ENCODE results near the gene SLC4A9. TPM values are rescaled to one million over a fixed set of nuclear protein-coding genes. Genes with fewer than 3 reads are reported as not detected.
"Not testable (repeated sequence)": the region's sequence is repeated elsewhere in the genome, so short reads cannot be mapped to it uniquely, and the experiment has no call there.

The SLC4A9 gene
- total and polyA plus RNA-seq, 4 donors: 0.29 to 1.9 (median 0.34) TPM

DNA sequence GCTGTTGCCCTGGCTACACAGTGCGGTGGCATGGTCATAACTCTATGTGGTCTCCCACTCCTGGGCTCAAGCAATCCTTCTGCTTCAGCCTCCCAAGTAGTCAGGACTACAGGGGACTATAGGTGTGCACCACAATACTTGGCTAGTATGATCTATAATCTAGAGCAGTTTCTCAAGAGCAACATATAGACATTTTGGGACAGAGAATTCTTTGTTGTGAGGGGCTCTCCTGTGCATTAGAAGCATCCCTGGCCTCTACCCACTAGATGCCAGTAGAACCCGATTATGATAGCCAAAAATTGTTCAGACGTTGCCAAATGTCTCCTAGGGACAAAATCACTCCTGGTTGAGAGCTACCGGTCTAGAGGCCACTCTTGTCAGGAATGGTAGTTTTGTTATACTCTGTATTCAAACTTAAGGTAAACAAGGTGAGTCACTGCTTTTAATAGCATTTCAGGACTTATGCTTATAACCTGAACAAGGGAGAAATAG is 48.8 kb downstream of the SLC4A9 start:
- Histone ChIP-seq H3K27me3 (ENCODE audit: control insufficient read depth, insufficient read depth, low read length) (no peaks in the 10 kb centered on the region), H3K4me1 (ENCODE audit: control insufficient read depth, insufficient read depth, low read length) (peaks cover 5% of the 10 kb centered on the region), H3K4me3 (ENCODE audit: low read depth, low read length) (no peak overlapping the region), H3K27ac (ENCODE audit: low read depth, low read length) (no peak overlapping the region), H3K9me3 (ENCODE audit: control insufficient read depth, insufficient read depth, low read length) (no peaks in the 10 kb centered on the region), H3K36me3 (ENCODE audit: control insufficient read depth, insufficient read depth, low read length) (peaks cover 7% of the 10 kb centered on the region)
- DNase-seq (ENCODE audit: low read depth in 4 of 6, low spot score in 6 of 6): no peak
- no CpG with 5 or more reads among the region's 4 CpGs for WGBS (ENCODE audit: insufficient coverage)

DNA sequence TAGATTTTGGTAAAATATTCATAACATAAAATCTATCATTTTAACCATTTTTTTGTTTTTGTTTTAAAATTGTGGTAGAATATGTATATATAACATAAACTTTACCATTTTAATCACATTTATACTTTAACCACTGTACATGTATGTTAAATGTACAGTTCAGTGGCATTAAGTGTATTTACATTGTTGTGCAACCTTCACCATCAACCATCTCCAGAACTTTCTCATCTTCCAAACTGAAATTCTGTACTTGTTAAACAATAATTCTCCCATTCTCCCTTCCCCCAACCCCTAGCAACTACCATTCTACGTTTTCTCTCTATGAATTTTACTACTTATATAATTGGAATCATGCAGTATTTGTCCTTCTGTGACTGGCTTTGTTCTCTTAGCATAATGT is 53.2 kb downstream of the SLC4A9 start:
- Histone ChIP-seq H3K4me3 (ENCODE audit: low read depth, low read length) (no peak overlapping the region), H3K9me3 (ENCODE audit: control insufficient read depth, insufficient read depth, low read length) (no peaks in the 10 kb centered on the region), H3K27ac (ENCODE audit: low read depth, low read length) (no peak overlapping the region), H3K4me1 (ENCODE audit: control insufficient read depth, insufficient read depth, low read length) (no peaks in the 10 kb centered on the region), H3K36me3 (ENCODE audit: control insufficient read depth, insufficient read depth, low read length) (no peaks in the 10 kb centered on the region), H3K27me3 (ENCODE audit: control insufficient read depth, insufficient read depth, low read length) (no peaks in the 10 kb centered on the region)
- no CpG with 5 or more reads among the region's 1 CpG for WGBS (ENCODE audit: insufficient coverage)
- no peak for DNase-seq (ENCODE audit: low read depth in 4 of 6, low spot score in 6 of 6)

DNA sequence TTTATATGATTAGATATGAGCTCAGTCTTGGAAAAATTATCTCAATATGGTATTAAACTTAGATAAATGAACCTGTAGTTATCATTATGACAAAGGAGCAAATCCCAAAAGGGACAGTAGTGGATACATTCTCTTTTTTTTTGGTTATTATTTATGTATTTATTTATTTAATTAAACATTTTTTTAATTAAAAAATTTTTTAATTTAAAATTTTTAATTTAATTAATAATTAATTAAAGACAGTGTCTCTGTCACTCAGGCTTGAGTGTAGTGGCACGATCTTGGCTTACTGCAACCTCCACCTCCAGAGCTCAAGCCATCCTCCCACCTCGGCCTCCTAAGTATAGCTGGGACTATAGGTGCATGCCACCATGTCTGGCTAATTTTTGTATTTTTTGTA is 57.2 kb downstream of the SLC4A9 start:
- H3K4me3 ChIP-seq (ENCODE audit: low read depth, low read length): no peak overlapping the region
- no peaks in the 10 kb centered on the region for H3K4me1 ChIP-seq (ENCODE audit: control insufficient read depth, insufficient read depth, low read length)
- no peaks in the 10 kb centered on the region for H3K27me3 ChIP-seq (ENCODE audit: control insufficient read depth, insufficient read depth, low read length)
- no CpG with 5 or more reads among the region's 2 CpGs for WGBS (ENCODE audit: insufficient coverage)
- H3K27ac ChIP-seq (ENCODE audit: low read depth, low read length): no peak overlapping the region
- no peak for DNase-seq (ENCODE audit: low read depth in 4 of 6, low spot score in 6 of 6)
- H3K36me3 ChIP-seq (ENCODE audit: control insufficient read depth, insufficient read depth, low read length): no peaks in the 10 kb centered on the region
- no peaks in the 10 kb centered on the region for H3K9me3 ChIP-seq (ENCODE audit: control insufficient read depth, insufficient read depth, low read length)

DNA sequence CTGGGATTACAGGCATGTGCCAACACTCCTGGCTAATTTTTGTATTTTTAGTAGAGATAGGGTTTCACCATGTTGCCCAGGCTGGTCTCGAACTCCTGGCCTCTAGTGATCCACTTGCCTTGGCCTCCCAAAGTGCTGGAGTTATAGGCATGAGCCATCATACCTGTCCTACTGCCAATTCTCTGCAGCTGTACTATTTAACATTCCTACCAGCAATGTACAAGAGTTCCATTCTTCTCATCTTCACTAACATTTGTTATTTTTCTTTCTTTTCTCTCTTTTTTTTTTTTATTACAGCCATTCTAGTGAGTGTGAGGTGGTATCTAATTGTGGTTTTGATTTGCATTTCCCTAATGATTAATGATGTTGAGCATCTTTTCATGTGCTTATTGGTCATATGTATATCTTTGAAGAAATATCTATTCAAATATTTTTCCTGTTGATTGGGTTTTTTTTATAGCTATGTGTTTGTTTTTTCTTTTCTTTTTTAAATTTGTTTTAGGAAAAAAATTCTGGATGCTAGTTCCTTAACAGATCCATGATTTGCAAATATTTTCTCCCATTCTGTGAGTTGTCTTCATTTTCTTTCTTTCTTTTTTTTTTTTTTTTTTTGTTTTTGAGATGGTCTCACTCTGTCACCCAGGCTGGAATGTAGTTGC is 59.0 kb downstream of the SLC4A9 start:
- Histone ChIP-seq H3K4me1 (ENCODE audit: control insufficient read depth, insufficient read depth, low read length) (no peaks in the 10 kb centered on the region), H3K27ac (ENCODE audit: low read depth, low read length) (no peak overlapping the region), H3K4me3 (ENCODE audit: low read depth, low read length) (no peak overlapping the region), H3K9me3 (ENCODE audit: control insufficient read depth, insufficient read depth, low read length) (no peaks in the 10 kb centered on the region), H3K36me3 (ENCODE audit: control insufficient read depth, insufficient read depth, low read length) (no peaks in the 10 kb centered on the region), H3K27me3 (ENCODE audit: control insufficient read depth, insufficient read depth, low read length) (no peaks in the 10 kb centered on the region)
- 100% methylated on average over 1 of the region's 1 CpG for WGBS (ENCODE audit: insufficient coverage)
- DNase-seq (ENCODE audit: low read depth in 4 of 6, low spot score in 6 of 6): no peak

DNA sequence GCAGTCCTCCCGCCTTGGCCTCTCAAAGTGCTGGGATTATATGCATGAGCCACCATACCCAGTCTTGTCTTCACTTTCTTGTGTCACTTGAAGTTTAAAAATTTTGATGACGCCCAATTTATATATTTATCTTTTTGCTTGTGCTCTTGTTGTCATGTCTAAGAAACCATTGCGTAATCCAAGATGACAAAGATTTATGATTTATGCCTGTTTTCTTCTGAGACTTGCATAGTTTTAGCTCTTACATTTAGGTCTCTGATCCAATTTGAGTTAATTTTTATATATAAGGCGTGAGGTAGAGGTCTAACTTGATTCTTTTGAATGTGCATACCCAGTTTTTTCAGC is 60.2 kb downstream of the SLC4A9 start:
- Histone ChIP-seq H3K4me1 (ENCODE audit: control insufficient read depth, insufficient read depth, low read length) (no peaks in the 10 kb centered on the region), H3K36me3 (ENCODE audit: control insufficient read depth, insufficient read depth, low read length) (no peaks in the 10 kb centered on the region), H3K4me3 (ENCODE audit: low read depth, low read length) (no peak overlapping the region), H3K27ac (ENCODE audit: low read depth, low read length) (no peak overlapping the region), H3K9me3 (ENCODE audit: control insufficient read depth, insufficient read depth, low read length) (no peaks in the 10 kb centered on the region), H3K27me3 (ENCODE audit: control insufficient read depth, insufficient read depth, low read length) (no peaks in the 10 kb centered on the region)
- 100% methylated on average over 1 of the region's 4 CpGs for WGBS (ENCODE audit: insufficient coverage)
- DNase-seq (ENCODE audit: low read depth in 4 of 6, low spot score in 6 of 6): no peak

DNA sequence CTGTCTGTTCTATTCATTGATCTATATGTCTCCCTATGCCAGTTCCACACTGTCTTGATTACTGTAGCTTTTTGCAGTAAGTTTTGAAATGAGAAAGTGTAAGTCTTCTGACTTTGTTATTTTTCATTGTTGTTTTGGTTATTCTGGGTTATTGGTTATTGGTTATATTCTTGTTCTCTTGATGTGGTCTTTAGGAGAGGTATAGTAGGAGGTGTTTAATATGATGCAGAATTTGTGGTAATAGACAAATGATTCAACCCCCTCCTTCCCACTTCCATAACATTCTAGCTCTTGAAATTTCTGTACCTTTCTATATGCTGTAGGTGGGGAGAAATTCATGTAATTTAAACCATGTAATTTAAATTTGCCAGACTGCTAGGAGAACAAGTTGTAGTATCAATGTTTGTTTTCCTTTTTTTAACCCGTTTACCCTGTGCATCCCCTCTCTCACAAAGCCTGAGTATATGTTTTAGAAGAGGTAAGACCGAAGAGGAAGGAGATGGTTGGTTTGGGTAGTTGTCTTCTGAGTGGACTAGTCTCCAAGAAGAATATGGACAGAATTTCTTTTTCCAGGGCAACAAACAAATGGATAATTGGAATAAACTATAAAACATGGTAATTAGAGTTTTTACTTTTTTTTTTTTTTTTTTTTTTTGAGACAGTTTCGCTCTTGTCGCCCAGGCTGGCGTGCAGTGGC is 60.8 kb downstream of the SLC4A9 start:
- no peak for DNase-seq (ENCODE audit: low read depth in 4 of 6, low spot score in 6 of 6)
- 90% methylated on average over 2 of the region's 5 CpGs for WGBS (ENCODE audit: insufficient coverage)
- no peaks in the 10 kb centered on the region for H3K27me3 ChIP-seq (ENCODE audit: control insufficient read depth, insufficient read depth, low read length)
- no peaks in the 10 kb centered on the region for H3K36me3 ChIP-seq (ENCODE audit: control insufficient read depth, insufficient read depth, low read length)
- H3K4me1 ChIP-seq (ENCODE audit: control insufficient read depth, insufficient read depth, low read length): no peaks in the 10 kb centered on the region
- H3K27ac ChIP-seq (ENCODE audit: low read depth, low read length): no peak overlapping the region
- H3K4me3 ChIP-seq (ENCODE audit: low read depth, low read length): no peak overlapping the region
- no peaks in the 10 kb centered on the region for H3K9me3 ChIP-seq (ENCODE audit: control insufficient read depth, insufficient read depth, low read length)

DNA sequence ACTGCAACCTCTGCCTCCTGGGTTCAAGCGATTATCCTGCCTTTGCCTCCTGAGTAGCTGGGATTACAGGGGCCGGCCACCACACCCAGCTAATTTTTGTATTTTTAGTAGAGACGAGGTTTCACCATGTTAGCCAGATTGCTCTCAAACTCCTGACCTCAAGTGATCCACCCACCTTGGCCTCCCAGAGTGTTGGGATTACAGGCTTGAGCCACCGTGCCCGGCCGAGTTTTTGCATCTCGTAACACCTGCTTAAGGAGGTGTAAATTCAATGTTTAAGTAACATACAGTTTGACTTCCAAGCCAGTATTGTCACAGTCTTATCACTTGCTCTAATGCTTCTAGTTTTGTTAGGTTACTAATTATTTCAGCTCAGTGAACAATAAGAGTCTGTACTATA is 61.4 kb downstream of the SLC4A9 start:
- not testable (repeated sequence) for H3K4me1 ChIP-seq (ENCODE audit: control insufficient read depth, insufficient read depth, low read length); H3K4me3 ChIP-seq (ENCODE audit: low read depth, low read length); H3K27ac ChIP-seq (ENCODE audit: low read depth, low read length); H3K36me3 ChIP-seq (ENCODE audit: control insufficient read depth, insufficient read depth, low read length); DNase-seq (ENCODE audit: low read depth in 4 of 6, low spot score in 6 of 6); H3K9me3 ChIP-seq (ENCODE audit: control insufficient read depth, insufficient read depth, low read length); H3K27me3 ChIP-seq (ENCODE audit: control insufficient read depth, insufficient read depth, low read length)
- 100% methylated on average over 1 of the region's 7 CpGs for WGBS (ENCODE audit: insufficient coverage)

DNA sequence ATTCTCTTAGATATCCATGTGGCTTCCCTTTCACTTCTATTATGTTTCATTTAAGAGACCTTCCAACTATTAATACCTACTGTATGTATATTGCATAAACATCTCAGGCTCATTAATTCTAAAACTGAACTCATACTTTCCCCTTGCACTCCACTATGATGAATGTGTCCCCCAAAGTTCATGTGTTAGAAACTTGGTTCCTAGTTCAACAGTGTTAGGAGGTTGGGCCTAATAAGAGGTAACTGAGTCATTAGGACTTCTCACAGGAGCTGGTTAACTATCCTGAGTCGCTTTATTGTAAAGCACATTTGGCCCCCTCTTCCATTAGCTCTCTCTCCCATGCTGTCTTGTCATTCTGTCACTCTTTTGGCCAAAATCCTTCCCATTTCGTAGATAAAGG is 63.6 kb downstream of the SLC4A9 start:
- H3K9me3 ChIP-seq (ENCODE audit: control insufficient read depth, insufficient read depth, low read length): no peaks in the 10 kb centered on the region
- DNase-seq (ENCODE audit: low read depth in 4 of 6, low spot score in 6 of 6): no peak
- no peaks in the 10 kb centered on the region for H3K27me3 ChIP-seq (ENCODE audit: control insufficient read depth, insufficient read depth, low read length)
- H3K36me3 ChIP-seq (ENCODE audit: control insufficient read depth, insufficient read depth, low read length): peaks cover 3% of the 10 kb centered on the region
- H3K4me1 ChIP-seq (ENCODE audit: control insufficient read depth, insufficient read depth, low read length): no peaks in the 10 kb centered on the region
- H3K4me3 ChIP-seq (ENCODE audit: low read depth, low read length): no peak overlapping the region
- no peak overlapping the region for H3K27ac ChIP-seq (ENCODE audit: low read depth, low read length)
- WGBS (ENCODE audit: insufficient coverage): no CpG with 5 or more reads among the region's 2 CpGs

DNA sequence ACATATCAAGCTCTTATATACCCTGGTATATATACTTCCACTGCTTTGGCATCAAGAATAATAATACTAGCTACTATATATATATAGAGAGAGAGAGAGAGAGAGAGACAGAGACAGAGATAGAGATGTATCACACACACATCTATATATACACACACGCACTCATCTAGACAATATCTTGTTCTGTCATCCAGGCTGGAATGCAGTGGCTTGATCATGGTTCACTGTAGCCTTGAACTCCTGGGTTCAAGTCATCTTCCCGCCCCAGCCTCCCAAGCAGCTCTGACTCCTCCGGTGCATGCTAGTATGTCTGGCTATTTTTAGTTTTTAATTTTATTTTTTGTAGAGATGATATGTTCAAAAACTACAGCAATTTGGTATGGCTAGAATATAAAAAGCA is 64.1 kb downstream of the SLC4A9 start:
- H3K9me3 ChIP-seq (ENCODE audit: control insufficient read depth, insufficient read depth, low read length): no peaks in the 10 kb centered on the region
- no peak overlapping the region for H3K4me3 ChIP-seq (ENCODE audit: low read depth, low read length)
- H3K36me3 ChIP-seq (ENCODE audit: control insufficient read depth, insufficient read depth, low read length): peaks cover 3% of the 10 kb centered on the region
- H3K27me3 ChIP-seq (ENCODE audit: control insufficient read depth, insufficient read depth, low read length): no peaks in the 10 kb centered on the region
- H3K4me1 ChIP-seq (ENCODE audit: control insufficient read depth, insufficient read depth, low read length): no peaks in the 10 kb centered on the region
- 56% methylated on average over 2 of the region's 3 CpGs for WGBS (ENCODE audit: insufficient coverage)
- H3K27ac ChIP-seq (ENCODE audit: low read depth, low read length): no peak overlapping the region
- no peak for DNase-seq (ENCODE audit: low read depth in 4 of 6, low spot score in 6 of 6)
